Heart left ventricle (tissue), 13 donors: ENCODE results near the gene FOXRED2.

Experiments
- POLR2A ChIP-seq, 2 donors: fragments of 450-650 bp; IDR thresholded peaks; one replicate each; pipeline ENCODE4 v1.6.1; 2017; ENCODE audit warnings: antibody characterized with exemption in 2 of 2, mild to moderate bottlenecking in 2 of 2, moderate library complexity in 2 of 2
- TF ChIP-seq, protein P1 (sequence below), 12 donors: fragments of 200-600 bp; sonication (generic) in 4 of 12; IDR thresholded peaks; one replicate each; pipeline versions ENCODE4 v1.5.0 to v1.8.0; 2018 to 2022; ENCODE audit warnings: antibody characterized with exemption in 12 of 12, mild to moderate bottlenecking in 5 of 12
- donor health status: ischemic (EF 13 %, LVEDD 7.1; RV severe dilation, severe dysfunction).
- donor health status: DM: no; HTN: yes; CAD: no.
- donor health status: DM: no; HTN: no; CAD: no.
- donor health status: ischemic (EF 25% LVEDD 6.9; RV normal size, moderate dysfunction).
- donor health status: ischemic (EF 25% LVEDD 5.7; RV mildly dilated, moderate dysfunction).
- donor health status: ischemic (EF 35%, LVEDD 5.7; RV mildly dilated, moderate dysfunction).
- donor health status: nonischemic (EF 11% LVEDD 7.7; RV severe dilation, severe dysfunction).
- donor health status: DM: yes; HTN: yes; CAD: no.
- donor health status: PGD.
- donor health status: ischemic (EF 29% LVEDD 5.4; RV normal size, mild dysfunction).
- donor health status: nonischemic (EF 23%, LVEDD 6.1; RV moderate dilation, normal function).

DNA sequence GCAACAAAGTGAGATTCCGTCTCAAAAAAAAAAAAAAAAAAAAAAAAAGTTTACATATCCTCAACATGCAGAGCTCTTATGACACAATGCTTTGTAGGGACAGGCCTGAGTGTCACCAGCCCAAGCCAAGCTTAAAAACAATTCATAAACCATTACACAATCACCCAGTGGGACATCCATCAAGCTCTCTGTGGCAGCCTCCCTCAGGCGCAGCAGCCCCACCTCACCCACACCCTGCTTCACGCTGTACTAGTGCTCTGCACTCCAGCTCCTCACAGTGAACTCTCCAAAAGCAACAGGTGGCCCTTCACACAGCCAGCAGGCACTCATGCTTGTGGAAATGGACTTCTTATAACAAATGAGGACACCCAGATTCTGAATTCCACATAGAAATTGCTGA is 3.5 kb upstream of the FOXRED2 start:
- no peak for TF ChIP-seq POLR2A (IDR thresholded peaks at IDR 0.05)
- TF ChIP-seq, protein P1, sequence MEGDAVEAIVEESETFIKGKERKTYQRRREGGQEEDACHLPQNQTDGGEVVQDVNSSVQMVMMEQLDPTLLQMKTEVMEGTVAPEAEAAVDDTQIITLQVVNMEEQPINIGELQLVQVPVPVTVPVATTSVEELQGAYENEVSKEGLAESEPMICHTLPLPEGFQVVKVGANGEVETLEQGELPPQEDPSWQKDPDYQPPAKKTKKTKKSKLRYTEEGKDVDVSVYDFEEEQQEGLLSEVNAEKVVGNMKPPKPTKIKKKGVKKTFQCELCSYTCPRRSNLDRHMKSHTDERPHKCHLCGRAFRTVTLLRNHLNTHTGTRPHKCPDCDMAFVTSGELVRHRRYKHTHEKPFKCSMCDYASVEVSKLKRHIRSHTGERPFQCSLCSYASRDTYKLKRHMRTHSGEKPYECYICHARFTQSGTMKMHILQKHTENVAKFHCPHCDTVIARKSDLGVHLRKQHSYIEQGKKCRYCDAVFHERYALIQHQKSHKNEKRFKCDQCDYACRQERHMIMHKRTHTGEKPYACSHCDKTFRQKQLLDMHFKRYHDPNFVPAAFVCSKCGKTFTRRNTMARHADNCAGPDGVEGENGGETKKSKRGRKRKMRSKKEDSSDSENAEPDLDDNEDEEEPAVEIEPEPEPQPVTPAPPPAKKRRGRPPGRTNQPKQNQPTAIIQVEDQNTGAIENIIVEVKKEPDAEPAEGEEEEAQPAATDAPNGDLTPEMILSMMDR (IDR thresholded peaks at IDR 0.05): no peak
